AG10803 (cell line): Measurements from ENCODE around the gene NEURL1.

Experiments
- DNase-seq: peaks from one replicate; pipeline ENCODE4 v3.0.0; 2010; ENCODE audit warnings: low read depth
- H3K4me3 ChIP-seq: 2 replicates; pipeline ENCODE4 v1.5.1; 2011; ENCODE audit warnings: mild to moderate bottlenecking, low read length, control low read depth
- CTCF ChIP-seq: conservative IDR thresholded peaks from 2 replicates; pipeline ENCODE4 v1.5.1; 2011; ENCODE audit warnings: mild to moderate bottlenecking, low read length, control low read depth, inconsistent platforms

Gene NEURL1

GRCh38 chr10:103592186-103593021, 98.9 kb downstream of the NEURL1 start:
- H3K4me3 ChIP-seq = no peak overlapping the region
- DNase-seq = peak; percentile 29
- TF ChIP-seq CTCF = peak; percentile 69

GRCh38 chr10:103593022-103593570, 99.6 kb downstream of the NEURL1 start:
- H3K4me3 ChIP-seq = no peak overlapping the region
- no peak for DNase-seq
- no peak for TF ChIP-seq CTCF

- TF ChIP-seq CTCF = no peak
- DNase-seq = peak; percentile 28
- H3K4me3 ChIP-seq = no peak overlapping the region
Measured at GRCh38 chr10:103595933-103596726, 102.6 kb downstream of the NEURL1 start.

GRCh38 chr10:103597003-103597402, 103.5 kb downstream of the NEURL1 start:
- no peak for DNase-seq
- TF ChIP-seq CTCF = no peak
- no peak overlapping the region for H3K4me3 ChIP-seq

- no peak overlapping the region for H3K4me3 ChIP-seq
- DNase-seq = peak; percentile 83
- peak; percentile 77 for TF ChIP-seq CTCF
Measured at GRCh38 chr10:103598654-103599115, 105.2 kb downstream of the NEURL1 start.

GRCh38 chr10:103599211-103599610, 105.7 kb downstream of the NEURL1 start:
- no peak for TF ChIP-seq CTCF
- DNase-seq = no peak
- no peak overlapping the region for H3K4me3 ChIP-seq
